ENCODE measurements around the gene RLF.
A peak's percentile ranks its signal among the peaks of the same experiment; 100 is the strongest.

The RLF gene

GRCh38 chr1:40132383-40133311 lies 28.5 kb upstream of the RLF start:
- TF ChIP-seq CTCF (IDR thresholded peaks at IDR 0.05; ENCODE audit: low read depth, low read length, missing control alignments): no peak
- Histone ChIP-seq H3K36me3 (replicated peaks) (no peaks in the 10 kb centered on the region), H3K4me3 (ENCODE audit: low read depth, low read length) (peak overlapping the region; percentile 48), H3K27me3 (replicated peaks) (peaks cover 3% of the 10 kb centered on the region), H3K27ac (no peak overlapping the region)
- in situ Hi-C loops (cut with HindIII; ENCODE audit: low pct_ligation_motif_present, low sequenced_read_pairs): no loop called here
- no peak for DNase-seq

- Histone ChIP-seq H3K27ac (no peak overlapping the region), H3K36me3 (replicated peaks) (no peaks in the 10 kb centered on the region), H3K4me3 (ENCODE audit: low read depth, low read length) (peak overlapping the region; percentile 48), H3K27me3 (replicated peaks) (peaks cover 3% of the 10 kb centered on the region)
- in situ Hi-C loops (cut with HindIII; ENCODE audit: low pct_ligation_motif_present, low sequenced_read_pairs): no loop called here
- TF ChIP-seq CTCF (IDR thresholded peaks at IDR 0.05; ENCODE audit: low read depth, low read length, missing control alignments): no peak
- DNase-seq: no peak
Measured at GRCh38 chr1:40133312-40133665, 27.9 kb upstream of the RLF start.

- in situ Hi-C loops (cut with HindIII; ENCODE audit: low pct_ligation_motif_present, low sequenced_read_pairs): no loop called here
- H3K27ac ChIP-seq: no peak overlapping the region
- H3K36me3 ChIP-seq (replicated peaks): no peaks in the 10 kb centered on the region
- no peak for TF ChIP-seq CTCF (IDR thresholded peaks at IDR 0.05; ENCODE audit: low read depth, low read length, missing control alignments)
- no peak for DNase-seq
- peaks cover 3% of the 10 kb centered on the region for H3K27me3 ChIP-seq (replicated peaks)
- no peak overlapping the region for H3K4me3 ChIP-seq (ENCODE audit: low read depth, low read length)
Measured at GRCh38 chr1:40133839-40134238, 27.3 kb upstream of the RLF start.

GRCh38 chr1:40140211-40140973 lies 20.8 kb upstream of the RLF start:
- no peaks in the 10 kb centered on the region for H3K36me3 ChIP-seq (replicated peaks)
- no peak overlapping the region for H3K27ac ChIP-seq
- in situ Hi-C loops (cut with HindIII; ENCODE audit: low pct_ligation_motif_present, low sequenced_read_pairs): no loop called here
- peak; percentile 3 for DNase-seq
- no peak for TF ChIP-seq CTCF (IDR thresholded peaks at IDR 0.05; ENCODE audit: low read depth, low read length, missing control alignments)
- H3K27me3 ChIP-seq (replicated peaks): peaks cover 1% of the 10 kb centered on the region
- H3K4me3 ChIP-seq (ENCODE audit: low read depth, low read length): no peak overlapping the region

GRCh38 chr1:40141878-40142535 lies 19.2 kb upstream of the RLF start:
- H3K4me3 ChIP-seq (ENCODE audit: low read depth, low read length): no peak overlapping the region
- H3K27me3 ChIP-seq (replicated peaks): peaks cover 8% of the 10 kb centered on the region
- in situ Hi-C loops (cut with HindIII; ENCODE audit: low pct_ligation_motif_present, low sequenced_read_pairs): no loop called here
- DNase-seq: peak; percentile 2
- no peak overlapping the region for H3K27ac ChIP-seq
- no peaks in the 10 kb centered on the region for H3K36me3 ChIP-seq (replicated peaks)
- no peak for TF ChIP-seq CTCF (IDR thresholded peaks at IDR 0.05; ENCODE audit: low read depth, low read length, missing control alignments)

Measured in brain microvascular endothelial cell (primary cell).